GM23338 (cell line): ENCODE results near the gene RAB4A. TPM values are rescaled to one million over a fixed set of nuclear protein-coding genes. Genes with fewer than 3 reads are reported as not detected.

Experiments
- ATAC-seq: fragments of 200-7000 bp; cut with Tn5 transposase; 3 replicates; pipeline ENCODE4 v1.9.1; 2020
- DNase-seq: peaks from one replicate; pipeline ENCODE4 v3.0.0-alpha.2; 2015; ENCODE audit warnings: low spot score
- H2AFZ ChIP-seq: fragments of 200-600 bp; sonication (generic); 2 replicates; pipeline ENCODE4 v1.8.0; 2016; ENCODE audit warnings: antibody characterized with exemption, mild to moderate bottlenecking, moderate library complexity
- H3F3A ChIP-seq: fragments of 200-600 bp; sonication (generic); replicated peaks from 2 replicates; pipeline ENCODE4 v1.8.0; 2017; ENCODE audit warnings: antibody characterized with exemption, mixed run types, low read depth
- H3K27ac ChIP-seq: fragments of 200-600 bp; sonication (generic); 2 replicates; pipeline ENCODE4 v1.6.1; 2016; ENCODE audit warnings: low read depth
- H3K27me3 ChIP-seq: fragments of 200-600 bp; sonication (generic); 2 replicates; pipeline ENCODE4 v1.8.0; 2016; ENCODE audit warnings: mild to moderate bottlenecking, mixed run types, moderate library complexity; ENCODE audit not compliant: insufficient read depth
- H3K36me3 ChIP-seq: fragments of 200-600 bp; sonication (generic); 2 replicates; pipeline ENCODE4 v1.8.0; 2016; ENCODE audit warnings: mild to moderate bottlenecking; ENCODE audit not compliant: insufficient read depth
- H3K4me1 ChIP-seq: fragments of 200-600 bp; sonication (generic); 2 replicates; pipeline ENCODE4 v1.8.0; 2016; ENCODE audit warnings: mild to moderate bottlenecking, moderate library complexity; ENCODE audit not compliant: insufficient read depth
- H3K4me2 ChIP-seq: fragments of 200-600 bp; sonication (generic); 2 replicates; pipeline ENCODE4 v1.7.1; 2017; ENCODE audit warnings: mixed run types
- H3K4me3 ChIP-seq: fragments of 200-600 bp; sonication (generic); 2 replicates; pipeline ENCODE4 v1.6.1; 2016; ENCODE audit warnings: mixed run types
- H3K79me2 ChIP-seq: fragments of 200-600 bp; sonication (generic); replicated peaks from 2 replicates; pipeline ENCODE4 v1.8.0; 2017; ENCODE audit warnings: mild to moderate bottlenecking; ENCODE audit not compliant: insufficient read depth
- H3K9me2 ChIP-seq: fragments of 200-600 bp; sonication (generic); 2 replicates; pipeline ENCODE4 v1.8.0; 2017; ENCODE audit not compliant: insufficient read depth
- H4K20me1 ChIP-seq: fragments of 200-600 bp; sonication (generic); replicated peaks from 2 replicates; pipeline ENCODE4 v1.8.0; 2017; ENCODE audit warnings: mild to moderate bottlenecking; ENCODE audit not compliant: insufficient read depth
- H3K27ac Mint-ChIP-seq: 2 replicates; pipeline ENCODE4 v1.8.0; 2020; ENCODE audit warnings: inconsistent platforms, mild to moderate bottlenecking, moderate library complexity, mixed read lengths
- H3K27me3 Mint-ChIP-seq: 3 replicates; pipeline ENCODE4 v1.8.0; 2022; ENCODE audit warnings: low read depth, mild to moderate bottlenecking, moderate library complexity, mixed read lengths, inconsistent platforms; ENCODE audit not compliant: insufficient read depth, poor library complexity
- H3K36me3 Mint-ChIP-seq: 3 replicates; pipeline ENCODE4 v1.8.0; 2021; ENCODE audit warnings: low read depth, mild to moderate bottlenecking, inconsistent platforms, moderate library complexity, mixed read lengths
- H3K4me1 Mint-ChIP-seq: 3 replicates; pipeline ENCODE4 v1.8.0; 2020; ENCODE audit warnings: mild to moderate bottlenecking, inconsistent platforms, mixed read lengths
- H3K4me3 Mint-ChIP-seq: 3 replicates; pipeline ENCODE4 v1.8.0; 2021; ENCODE audit warnings: moderate library complexity, mild to moderate bottlenecking, inconsistent platforms, mixed read lengths
- H3K9me3 Mint-ChIP-seq: 3 replicates; pipeline ENCODE4 v1.8.0; 2020; ENCODE audit warnings: moderate library complexity, mild to moderate bottlenecking, inconsistent platforms, mixed read lengths
- CREB1 ChIP-seq: fragments of 250-450 bp; sonication (Bioruptor Pico); IDR thresholded peaks from 2 replicates; pipeline ENCODE4 v1.5.0; 2020; ENCODE audit warnings: low read depth, mild to moderate bottlenecking, moderate library complexity
- EZH2 ChIP-seq: fragments of 200-600 bp; sonication (generic); IDR thresholded peaks from one replicate; pipeline ENCODE4 v1.8.0; 2017; ENCODE audit warnings: antibody characterized with exemption, mild to moderate bottlenecking, low read depth; ENCODE audit not compliant: unreplicated experiment
- EZH2phosphoT487 ChIP-seq: fragments of 200-600 bp; sonication (generic); IDR thresholded peaks from one replicate; pipeline ENCODE4 v1.8.1; 2018; ENCODE audit warnings: antibody characterized with exemption; ENCODE audit not compliant: unreplicated experiment
- JUNB ChIP-seq: IDR thresholded peaks from one replicate; pipeline ENCODE4 v1.6.1; 2016; ENCODE audit warnings: antibody characterized with exemption; ENCODE audit not compliant: unreplicated experiment
- NANOG ChIP-seq: IDR thresholded peaks from 2 replicates; pipeline ENCODE4 v1.6.1; 2016; ENCODE audit warnings: antibody characterized with exemption, borderline replicate concordance
- POLR2AphosphoS5 ChIP-seq: IDR thresholded peaks from 2 replicates; pipeline ENCODE4 v1.6.1; 2016; ENCODE audit warnings: antibody characterized with exemption, low read depth
- STAT1 ChIP-seq: IDR thresholded peaks from one replicate; pipeline ENCODE4 v1.6.1; 2016; ENCODE audit warnings: antibody characterized with exemption; ENCODE audit not compliant: unreplicated experiment
- ZNF114 ChIP-seq: fragments of 250-450 bp; sonication (Bioruptor Pico); IDR thresholded peaks from 2 replicates; pipeline ENCODE4 v1.5.0; 2020; ENCODE audit warnings: mild to moderate bottlenecking, moderate library complexity
- ZNF331 ChIP-seq: fragments of 250-450 bp; sonication (Bioruptor Pico); IDR thresholded peaks from 2 replicates; pipeline ENCODE4 v1.5.0; 2020; ENCODE audit warnings: low read depth, mild to moderate bottlenecking, moderate library complexity
- polyA plus RNA-seq: library from polyadenylated mRNA; unstranded; fragments of >200 nt; fragmentation: Nextera tagmentation; extraction: Ambion mirVana; gene quantifications from 2 replicates; pipeline ENCODE4 v1.2.1, GENCODE V29; 2016
- total RNA-seq: library from RNA; depleted of rRNA; stranded (reverse); fragments of >200 nt; shearing (Covaris generic); gene quantifications from 2 replicates; pipeline ENCODE4 v1.2.3, GENCODE V29; 2014
- TF ChIP-seq, protein P1 (sequence below): IDR thresholded peaks from one replicate; pipeline ENCODE4 v1.6.1; 2018; ENCODE audit warnings: antibody characterized with exemption; ENCODE audit not compliant: unreplicated experiment
- TF ChIP-seq, protein P2 (sequence below): fragments of 250-450 bp; sonication (Bioruptor Pico); IDR thresholded peaks from 2 replicates; pipeline ENCODE4 v1.5.0; 2020; ENCODE audit warnings: mild to moderate bottlenecking, moderate library complexity
- TF ChIP-seq, protein P3 (sequence below), 2 experiments: fragments of 200-600 bp in 1 of 2; sonication (generic) in 1 of 2; conservative IDR thresholded peaks; 2 replicates each; pipeline versions ENCODE4 v1.5.1 to v1.6.1; 2016 to 2017; ENCODE audit warnings: antibody characterized with exemption in 2 of 2, low read depth in 2 of 2, mild to moderate bottlenecking in 2 of 2, moderate library complexity in 1 of 2

The RAB4A gene
- total and polyA plus RNA-seq, 2 experiments from 2014 or later: 37.5 to 50.8 TPM

DNA sequence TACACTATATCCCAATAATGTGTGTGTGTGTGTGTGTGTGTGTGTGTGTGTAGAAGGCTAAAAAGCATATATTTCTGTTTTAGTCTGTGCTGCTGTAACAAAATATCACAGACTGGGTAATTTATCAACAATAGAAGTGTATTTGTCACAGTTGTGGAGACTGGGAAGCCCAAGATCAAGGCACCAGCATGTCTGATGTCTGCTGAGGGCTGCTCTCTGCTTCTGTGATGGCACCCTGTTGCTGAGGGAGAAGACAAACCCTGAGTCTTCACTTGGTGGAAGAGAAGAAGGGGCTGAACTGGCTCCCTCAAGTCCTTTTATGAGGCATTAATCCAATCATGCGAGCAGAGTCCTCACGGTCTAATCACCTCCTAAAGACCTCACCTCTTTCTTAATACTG lies 23.0 kb upstream of the RAB4A start:
- H3K79me2 ChIP-seq: no peaks in the 10 kb centered on the region
- ATAC-seq: no peak
- peaks cover 20% of the 10 kb centered on the region for H3K4me1 Mint-ChIP-seq
- H3K9me2 ChIP-seq: peaks cover 8% of the 10 kb centered on the region; the same call in 1 of the 2 replicates
- no peaks in the 10 kb centered on the region for H3K27me3 Mint-ChIP-seq
- H3K36me3 Mint-ChIP-seq: peaks cover 12% of the 10 kb centered on the region; the same call in 1 of the 3 replicates
- H3F3A ChIP-seq: no peaks in the 10 kb centered on the region
- H3K4me3 ChIP-seq: no peak overlapping the region
- H3K4me2 ChIP-seq: no peak overlapping the region
- no peak overlapping the region for H2AFZ ChIP-seq
- peaks cover 13% of the 10 kb centered on the region; the same call in 2 of the 3 replicates for H3K9me3 Mint-ChIP-seq
- no peak overlapping the region for H3K27ac ChIP-seq
- no peaks in the 10 kb centered on the region for H4K20me1 ChIP-seq
- peaks cover 14% of the 10 kb centered on the region for H3K4me1 ChIP-seq
- DNase-seq: no peak
- H3K27ac Mint-ChIP-seq: no peak overlapping the region
- TF ChIP-seq ZNF114 (CRISPR knock-in tag) (no peak), CREB1 (CRISPR knock-in tag) (no peak), STAT1 (no peak), ZNF331 (CRISPR knock-in tag) (no peak), JUNB (no peak), POLR2AphosphoS5 (no peak), NANOG (no peak), EZH2phosphoT487 (no peak), EZH2 (no peak)
- TF ChIP-seq, protein P1, sequence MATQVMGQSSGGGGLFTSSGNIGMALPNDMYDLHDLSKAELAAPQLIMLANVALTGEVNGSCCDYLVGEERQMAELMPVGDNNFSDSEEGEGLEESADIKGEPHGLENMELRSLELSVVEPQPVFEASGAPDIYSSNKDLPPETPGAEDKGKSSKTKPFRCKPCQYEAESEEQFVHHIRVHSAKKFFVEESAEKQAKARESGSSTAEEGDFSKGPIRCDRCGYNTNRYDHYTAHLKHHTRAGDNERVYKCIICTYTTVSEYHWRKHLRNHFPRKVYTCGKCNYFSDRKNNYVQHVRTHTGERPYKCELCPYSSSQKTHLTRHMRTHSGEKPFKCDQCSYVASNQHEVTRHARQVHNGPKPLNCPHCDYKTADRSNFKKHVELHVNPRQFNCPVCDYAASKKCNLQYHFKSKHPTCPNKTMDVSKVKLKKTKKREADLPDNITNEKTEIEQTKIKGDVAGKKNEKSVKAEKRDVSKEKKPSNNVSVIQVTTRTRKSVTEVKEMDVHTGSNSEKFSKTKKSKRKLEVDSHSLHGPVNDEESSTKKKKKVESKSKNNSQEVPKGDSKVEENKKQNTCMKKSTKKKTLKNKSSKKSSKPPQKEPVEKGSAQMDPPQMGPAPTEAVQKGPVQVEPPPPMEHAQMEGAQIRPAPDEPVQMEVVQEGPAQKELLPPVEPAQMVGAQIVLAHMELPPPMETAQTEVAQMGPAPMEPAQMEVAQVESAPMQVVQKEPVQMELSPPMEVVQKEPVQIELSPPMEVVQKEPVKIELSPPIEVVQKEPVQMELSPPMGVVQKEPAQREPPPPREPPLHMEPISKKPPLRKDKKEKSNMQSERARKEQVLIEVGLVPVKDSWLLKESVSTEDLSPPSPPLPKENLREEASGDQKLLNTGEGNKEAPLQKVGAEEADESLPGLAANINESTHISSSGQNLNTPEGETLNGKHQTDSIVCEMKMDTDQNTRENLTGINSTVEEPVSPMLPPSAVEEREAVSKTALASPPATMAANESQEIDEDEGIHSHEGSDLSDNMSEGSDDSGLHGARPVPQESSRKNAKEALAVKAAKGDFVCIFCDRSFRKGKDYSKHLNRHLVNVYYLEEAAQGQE: no peak
- TF ChIP-seq, protein P2, sequence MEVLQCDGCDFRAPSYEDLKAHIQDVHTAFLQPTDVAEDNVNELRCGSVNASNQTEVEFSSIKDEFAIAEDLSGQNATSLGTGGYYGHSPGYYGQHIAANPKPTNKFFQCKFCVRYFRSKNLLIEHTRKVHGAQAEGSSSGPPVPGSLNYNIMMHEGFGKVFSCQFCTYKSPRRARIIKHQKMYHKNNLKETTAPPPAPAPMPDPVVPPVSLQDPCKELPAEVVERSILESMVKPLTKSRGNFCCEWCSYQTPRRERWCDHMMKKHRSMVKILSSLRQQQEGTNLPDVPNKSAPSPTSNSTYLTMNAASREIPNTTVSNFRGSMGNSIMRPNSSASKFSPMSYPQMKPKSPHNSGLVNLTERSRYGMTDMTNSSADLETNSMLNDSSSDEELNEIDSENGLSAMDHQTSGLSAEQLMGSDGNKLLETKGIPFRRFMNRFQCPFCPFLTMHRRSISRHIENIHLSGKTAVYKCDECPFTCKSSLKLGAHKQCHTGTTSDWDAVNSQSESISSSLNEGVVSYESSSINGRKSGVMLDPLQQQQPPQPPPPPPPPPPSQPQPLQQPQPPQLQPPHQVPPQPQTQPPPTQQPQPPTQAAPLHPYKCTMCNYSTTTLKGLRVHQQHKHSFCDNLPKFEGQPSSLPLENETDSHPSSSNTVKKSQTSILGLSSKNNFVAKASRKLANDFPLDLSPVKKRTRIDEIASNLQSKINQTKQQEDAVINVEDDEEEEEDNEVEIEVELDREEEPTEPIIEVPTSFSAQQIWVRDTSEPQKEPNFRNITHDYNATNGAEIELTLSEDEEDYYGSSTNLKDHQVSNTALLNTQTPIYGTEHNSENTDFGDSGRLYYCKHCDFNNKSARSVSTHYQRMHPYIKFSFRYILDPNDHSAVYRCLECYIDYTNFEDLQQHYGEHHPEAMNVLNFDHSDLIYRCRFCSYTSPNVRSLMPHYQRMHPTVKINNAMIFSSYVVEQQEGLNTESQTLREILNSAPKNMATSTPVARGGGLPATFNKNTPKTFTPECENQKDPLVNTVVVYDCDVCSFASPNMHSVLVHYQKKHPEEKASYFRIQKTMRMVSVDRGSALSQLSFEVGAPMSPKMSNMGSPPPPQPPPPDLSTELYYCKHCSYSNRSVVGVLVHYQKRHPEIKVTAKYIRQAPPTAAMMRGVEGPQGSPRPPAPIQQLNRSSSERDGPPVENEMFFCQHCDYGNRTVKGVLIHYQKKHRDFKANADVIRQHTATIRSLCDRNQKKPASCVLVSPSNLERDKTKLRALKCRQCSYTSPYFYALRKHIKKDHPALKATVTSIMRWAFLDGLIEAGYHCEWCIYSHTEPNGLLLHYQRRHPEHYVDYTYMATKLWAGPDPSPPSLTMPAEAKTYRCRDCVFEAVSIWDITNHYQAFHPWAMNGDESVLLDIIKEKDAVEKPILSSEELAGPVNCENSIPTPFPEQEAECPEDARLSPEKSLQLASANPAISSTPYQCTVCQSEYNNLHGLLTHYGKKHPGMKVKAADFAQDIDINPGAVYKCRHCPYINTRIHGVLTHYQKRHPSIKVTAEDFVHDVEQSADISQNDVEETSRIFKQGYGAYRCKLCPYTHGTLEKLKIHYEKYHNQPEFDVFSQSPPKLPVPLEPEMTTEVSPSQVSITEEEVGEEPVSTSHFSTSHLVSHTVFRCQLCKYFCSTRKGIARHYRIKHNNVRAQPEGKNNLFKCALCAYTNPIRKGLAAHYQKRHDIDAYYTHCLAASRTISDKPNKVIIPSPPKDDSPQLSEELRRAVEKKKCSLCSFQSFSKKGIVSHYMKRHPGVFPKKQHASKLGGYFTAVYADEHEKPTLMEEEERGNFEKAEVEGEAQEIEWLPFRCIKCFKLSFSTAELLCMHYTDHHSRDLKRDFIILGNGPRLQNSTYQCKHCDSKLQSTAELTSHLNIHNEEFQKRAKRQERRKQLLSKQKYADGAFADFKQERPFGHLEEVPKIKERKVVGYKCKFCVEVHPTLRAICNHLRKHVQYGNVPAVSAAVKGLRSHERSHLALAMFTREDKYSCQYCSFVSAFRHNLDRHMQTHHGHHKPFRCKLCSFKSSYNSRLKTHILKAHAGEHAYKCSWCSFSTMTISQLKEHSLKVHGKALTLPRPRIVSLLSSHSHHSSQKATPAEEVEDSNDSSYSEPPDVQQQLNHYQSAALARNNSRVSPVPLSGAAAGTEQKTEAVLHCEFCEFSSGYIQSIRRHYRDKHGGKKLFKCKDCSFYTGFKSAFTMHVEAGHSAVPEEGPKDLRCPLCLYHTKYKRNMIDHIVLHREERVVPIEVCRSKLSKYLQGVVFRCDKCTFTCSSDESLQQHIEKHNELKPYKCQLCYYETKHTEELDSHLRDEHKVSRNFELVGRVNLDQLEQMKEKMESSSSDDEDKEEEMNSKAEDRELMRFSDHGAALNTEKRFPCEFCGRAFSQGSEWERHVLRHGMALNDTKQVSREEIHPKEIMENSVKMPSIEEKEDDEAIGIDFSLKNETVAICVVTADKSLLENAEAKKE: no peak
- TF ChIP-seq, protein P3, sequence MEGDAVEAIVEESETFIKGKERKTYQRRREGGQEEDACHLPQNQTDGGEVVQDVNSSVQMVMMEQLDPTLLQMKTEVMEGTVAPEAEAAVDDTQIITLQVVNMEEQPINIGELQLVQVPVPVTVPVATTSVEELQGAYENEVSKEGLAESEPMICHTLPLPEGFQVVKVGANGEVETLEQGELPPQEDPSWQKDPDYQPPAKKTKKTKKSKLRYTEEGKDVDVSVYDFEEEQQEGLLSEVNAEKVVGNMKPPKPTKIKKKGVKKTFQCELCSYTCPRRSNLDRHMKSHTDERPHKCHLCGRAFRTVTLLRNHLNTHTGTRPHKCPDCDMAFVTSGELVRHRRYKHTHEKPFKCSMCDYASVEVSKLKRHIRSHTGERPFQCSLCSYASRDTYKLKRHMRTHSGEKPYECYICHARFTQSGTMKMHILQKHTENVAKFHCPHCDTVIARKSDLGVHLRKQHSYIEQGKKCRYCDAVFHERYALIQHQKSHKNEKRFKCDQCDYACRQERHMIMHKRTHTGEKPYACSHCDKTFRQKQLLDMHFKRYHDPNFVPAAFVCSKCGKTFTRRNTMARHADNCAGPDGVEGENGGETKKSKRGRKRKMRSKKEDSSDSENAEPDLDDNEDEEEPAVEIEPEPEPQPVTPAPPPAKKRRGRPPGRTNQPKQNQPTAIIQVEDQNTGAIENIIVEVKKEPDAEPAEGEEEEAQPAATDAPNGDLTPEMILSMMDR (conservative IDR thresholded peaks at IDR 0.05; ENCODE audit: low read depth in 2 of 2): no peak
- H3K4me3 Mint-ChIP-seq: no peak overlapping the region
- 0 out of 2 replicates have a peak, but pooled peaks cover 3% of the 10 kb centered on the region for H3K36me3 ChIP-seq
- H3K27me3 ChIP-seq: no peaks in the 10 kb centered on the region
